Measurements from ENCODE around the gene RPH3AL.
"Not testable (repeated sequence)": the region's sequence is repeated elsewhere in the genome, so short reads cannot be mapped to it uniquely, and the experiment has no call there.

The RPH3AL gene

DNA sequence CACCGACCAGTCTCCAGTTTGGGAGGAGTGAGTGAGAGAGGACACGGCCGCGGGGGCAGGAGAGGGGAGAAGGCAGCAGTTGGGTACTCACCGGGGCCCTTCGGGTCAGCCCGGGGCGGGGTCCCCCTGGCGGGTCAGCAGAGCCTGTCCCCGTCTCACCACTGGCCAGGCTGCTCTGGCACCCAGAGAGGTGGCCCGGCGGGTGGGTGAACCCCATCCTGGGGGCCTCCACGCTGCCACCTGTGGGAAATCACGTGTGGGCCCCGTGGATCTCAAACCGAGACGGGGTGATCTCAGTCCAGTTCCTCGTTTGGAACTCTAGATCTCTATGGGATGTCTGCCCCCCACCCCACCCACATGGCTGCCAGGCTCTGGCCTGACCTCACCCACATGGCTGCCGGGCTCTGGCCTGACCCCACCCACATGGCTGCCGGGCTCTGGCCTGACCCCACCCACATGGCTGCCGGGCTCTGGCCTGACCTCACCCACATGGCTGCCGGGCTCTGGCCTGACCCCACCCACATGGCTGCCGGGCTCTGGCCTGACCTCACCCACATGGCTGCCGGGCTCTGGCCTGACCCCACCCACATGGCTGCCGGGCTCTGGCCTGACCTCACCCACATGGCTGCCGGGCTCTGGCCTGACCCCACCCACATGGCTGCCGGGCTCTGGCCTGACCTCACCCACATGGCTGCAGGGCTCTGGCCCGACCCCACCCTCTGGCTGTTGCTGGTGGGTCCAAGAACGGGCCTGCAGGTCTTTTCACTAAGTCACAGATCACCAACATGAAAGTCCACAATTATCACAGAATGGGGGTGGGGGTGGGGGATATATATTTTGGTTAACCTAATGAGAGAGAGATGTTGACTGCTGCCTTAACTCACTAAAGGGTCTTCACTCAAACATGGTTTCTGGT, 136.8 kb downstream of the RPH3AL start:
- DNase-seq, result not testable (repeated sequence)

DNA sequence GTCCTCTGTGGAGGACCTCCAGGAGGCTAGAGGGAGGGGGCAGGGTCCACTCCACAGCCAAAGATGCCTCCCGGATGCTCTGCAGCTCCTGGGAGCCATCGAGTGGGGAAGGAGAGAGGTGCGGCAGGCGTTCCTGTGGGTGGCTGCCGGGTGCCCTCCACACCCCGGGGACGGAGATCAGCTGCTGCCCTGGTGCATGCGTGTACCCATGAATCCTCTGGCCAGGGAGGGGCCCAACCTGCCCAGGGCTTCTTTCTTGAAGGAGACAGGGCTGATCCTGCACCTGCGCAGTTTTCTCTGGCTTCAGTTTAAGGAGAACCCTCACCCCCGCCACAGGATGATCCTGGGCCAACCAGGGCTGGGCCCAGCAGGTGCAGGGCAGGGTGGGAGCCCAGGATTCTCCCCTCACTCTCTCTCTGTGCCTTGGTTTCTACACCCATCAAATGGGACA, 137.7 kb downstream of the RPH3AL start:
- DNase-seq, result no peak

DNA sequence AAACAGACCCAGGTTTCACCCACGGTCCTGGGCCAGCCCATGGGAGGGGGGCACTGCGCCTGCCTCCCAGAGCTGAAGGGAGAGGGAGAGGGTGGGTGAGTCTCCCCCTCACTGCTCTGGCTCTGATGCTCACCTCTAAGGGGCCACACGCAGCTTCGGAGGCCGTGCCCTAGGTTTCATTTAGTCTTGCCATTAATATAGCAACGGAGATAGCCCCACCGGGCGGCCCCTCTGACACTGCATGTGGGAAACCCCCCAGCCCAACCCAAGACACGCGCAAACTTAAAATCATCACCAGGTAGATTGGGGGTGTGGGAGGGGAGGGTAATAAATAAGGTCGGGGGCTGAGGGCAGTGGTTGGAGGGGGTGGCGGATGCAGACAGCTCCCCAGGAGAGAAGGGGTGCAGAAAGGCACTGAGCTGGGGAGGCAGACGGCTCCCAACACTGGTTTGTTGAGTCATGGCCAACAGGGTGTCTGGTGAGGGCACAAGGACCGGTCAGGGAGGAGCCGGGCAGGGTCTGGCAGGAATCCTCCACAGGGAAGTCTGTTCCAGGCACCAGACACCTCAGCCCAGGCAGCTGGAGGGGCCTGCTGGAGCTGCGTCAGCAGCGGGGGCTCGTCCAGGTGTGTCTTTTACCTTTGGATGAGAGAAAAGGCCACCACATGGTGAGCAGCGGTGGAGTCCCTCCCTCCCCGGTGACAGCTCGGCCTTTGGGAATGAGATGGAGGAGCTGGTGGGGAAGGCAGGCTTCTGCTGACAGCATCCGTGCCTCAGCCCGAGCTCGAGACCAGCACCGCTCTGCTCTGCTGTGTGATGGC, 139.1 kb downstream of the RPH3AL start:
- no peak for DNase-seq

DNA sequence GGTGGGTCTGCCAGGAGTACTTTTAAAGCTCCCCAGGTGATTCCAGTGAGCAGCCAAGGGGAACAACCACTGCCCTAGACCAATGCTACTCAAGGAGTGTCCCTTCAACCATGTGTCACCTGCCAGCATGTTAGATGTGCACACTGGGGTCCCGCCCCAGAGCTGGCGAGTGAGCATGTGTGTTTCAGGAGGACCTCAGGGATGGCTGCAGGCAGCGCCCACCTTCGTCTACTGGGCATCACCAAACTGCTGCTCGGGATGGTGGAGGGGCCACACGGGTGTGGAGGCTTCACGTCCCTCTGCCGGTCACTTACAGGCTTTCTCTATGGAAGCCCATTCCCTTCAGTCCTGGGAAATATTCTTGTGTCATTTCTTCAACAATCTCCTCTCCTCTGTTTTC, 142.2 kb downstream of the RPH3AL start:
- DNase-seq, result no peak

DNA sequence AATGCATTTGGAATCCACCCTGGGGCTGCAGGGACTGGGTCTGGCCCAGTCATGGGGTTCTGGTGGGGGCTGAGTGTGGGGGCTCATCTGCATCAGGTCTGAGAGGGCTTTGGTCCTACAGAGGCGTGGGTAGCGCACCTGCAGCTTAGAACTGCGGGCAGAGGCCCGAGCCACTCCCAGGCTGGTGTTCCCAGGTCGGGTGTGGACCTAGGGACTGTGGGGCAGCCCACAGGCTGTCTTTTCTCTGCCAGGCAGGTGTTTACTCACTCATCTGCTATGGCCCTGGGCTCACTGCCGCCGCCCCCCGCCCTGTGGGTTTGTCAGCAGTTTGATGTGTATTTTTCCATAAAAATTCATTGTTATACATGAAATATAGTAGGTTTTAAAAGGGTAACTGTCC, 144.2 kb downstream of the RPH3AL start:
- no peak for DNase-seq

DNA sequence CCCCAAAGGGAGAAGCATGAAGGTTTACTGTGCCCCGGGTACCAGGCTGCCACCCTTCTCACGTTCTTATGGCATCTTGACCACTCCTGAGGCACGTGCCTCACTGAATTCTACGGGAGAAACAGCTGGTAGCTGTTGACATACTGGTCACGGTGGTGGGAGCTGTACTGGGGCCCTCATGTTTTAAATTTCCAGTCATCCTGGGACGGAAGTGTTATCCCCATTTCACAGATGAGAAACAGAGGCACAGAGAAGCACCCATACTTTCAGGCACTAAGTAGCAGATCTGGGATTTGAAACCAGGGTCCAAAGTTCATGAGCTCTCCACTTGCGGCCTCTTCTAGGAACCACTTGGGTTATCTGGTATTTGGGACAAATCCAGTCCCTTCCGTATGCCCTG, 144.8 kb downstream of the RPH3AL start:
- no peak for DNase-seq

DNA sequence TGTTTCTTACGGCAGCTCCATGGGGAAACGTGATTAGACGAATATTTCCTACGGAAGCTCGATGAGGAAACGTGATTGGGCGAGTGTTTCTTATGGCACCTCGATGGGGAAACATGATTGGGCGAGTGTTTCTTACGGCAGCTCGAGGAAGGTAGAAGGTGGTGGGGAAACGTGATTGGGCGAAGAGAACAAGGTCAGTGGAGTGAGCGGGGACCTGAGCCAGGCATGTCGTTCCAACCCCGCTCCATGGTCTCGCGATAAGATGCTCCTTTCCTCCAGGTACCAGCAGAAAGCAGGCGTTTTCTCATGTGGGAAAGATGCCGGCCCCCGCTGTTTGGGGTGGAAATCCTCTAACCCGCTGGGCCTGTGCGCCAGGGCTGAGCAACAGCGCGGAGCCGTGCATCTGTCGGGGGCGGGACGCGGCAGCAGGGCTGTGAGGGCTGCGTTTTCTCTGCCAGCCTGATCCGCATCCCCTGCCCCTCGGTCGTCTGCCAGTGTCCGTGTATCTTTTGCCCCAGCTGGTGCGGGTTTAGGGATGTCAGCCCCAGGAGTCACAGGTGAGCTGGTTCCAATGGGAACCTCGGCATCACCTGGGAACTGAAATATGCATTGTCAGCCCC, 145.6 kb downstream of the RPH3AL start:
- DNase-seq, result no peak

DNA sequence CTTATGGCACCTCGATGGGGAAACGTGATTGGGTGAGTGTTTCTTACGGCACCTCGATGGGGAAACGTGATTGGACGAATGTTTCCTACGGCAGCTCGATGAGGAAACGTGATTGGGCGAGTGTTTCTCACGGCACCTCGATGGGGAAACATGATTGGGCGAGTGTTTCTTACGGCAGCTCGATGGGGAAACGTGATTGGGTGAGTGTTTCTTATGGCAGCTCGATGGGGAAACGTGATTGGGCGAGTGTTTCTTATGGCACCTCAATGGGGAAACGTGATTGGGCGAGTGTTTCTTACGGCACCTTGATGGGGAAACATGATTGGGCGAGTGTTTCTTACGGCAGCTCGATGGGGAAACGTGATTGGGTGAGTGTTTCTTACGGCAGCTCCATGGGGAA, 146.1 kb downstream of the RPH3AL start:
- not testable (repeated sequence) for DNase-seq

DNA sequence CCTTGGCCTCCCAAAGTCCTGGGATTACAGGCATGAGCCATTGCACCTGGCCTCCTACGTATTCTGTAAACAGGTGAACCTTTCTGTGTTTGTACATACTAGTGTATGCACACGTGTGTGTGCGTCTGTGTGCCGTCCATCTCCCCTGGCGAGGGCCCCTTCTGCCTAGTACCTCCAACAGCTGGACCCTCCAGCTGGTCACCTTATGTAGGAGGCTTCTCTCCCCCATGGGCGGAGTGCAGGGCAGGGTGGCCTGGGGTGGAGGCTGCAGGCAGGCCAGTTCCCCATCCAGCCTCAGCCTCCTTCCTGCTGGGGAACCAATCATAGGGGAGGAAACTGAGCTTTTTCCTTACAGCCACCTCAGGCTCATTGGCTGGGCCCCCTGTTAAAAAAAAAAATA, 146.8 kb downstream of the RPH3AL start:
- DNase-seq, result no peak

DNA sequence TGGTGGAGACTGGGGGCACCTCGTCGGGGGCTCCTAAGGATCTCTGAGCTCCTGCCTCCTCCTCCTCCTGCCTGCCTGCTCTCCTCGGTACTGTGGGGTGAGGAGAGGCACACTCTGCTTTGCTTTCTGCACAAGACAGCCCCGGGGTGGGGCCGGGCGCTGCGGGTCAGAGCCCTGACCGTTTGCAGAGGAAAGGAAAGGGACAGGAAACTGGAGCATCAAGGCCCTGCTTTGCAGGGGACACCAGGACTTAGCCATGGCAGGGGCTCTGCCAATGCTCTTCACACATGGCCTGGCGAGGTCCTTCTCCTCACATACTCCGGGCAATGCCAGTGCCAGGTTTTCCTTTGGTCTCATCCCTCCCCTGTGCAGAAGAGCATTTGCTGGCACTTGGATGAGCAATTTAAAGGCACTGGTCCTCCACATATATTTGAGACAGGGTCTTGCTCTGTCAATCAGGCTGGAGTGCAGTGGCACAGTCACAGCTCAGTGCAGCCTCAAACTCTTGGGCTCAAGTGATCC, 147.4 kb downstream of the RPH3AL start:
- no peak for DNase-seq

DNA sequence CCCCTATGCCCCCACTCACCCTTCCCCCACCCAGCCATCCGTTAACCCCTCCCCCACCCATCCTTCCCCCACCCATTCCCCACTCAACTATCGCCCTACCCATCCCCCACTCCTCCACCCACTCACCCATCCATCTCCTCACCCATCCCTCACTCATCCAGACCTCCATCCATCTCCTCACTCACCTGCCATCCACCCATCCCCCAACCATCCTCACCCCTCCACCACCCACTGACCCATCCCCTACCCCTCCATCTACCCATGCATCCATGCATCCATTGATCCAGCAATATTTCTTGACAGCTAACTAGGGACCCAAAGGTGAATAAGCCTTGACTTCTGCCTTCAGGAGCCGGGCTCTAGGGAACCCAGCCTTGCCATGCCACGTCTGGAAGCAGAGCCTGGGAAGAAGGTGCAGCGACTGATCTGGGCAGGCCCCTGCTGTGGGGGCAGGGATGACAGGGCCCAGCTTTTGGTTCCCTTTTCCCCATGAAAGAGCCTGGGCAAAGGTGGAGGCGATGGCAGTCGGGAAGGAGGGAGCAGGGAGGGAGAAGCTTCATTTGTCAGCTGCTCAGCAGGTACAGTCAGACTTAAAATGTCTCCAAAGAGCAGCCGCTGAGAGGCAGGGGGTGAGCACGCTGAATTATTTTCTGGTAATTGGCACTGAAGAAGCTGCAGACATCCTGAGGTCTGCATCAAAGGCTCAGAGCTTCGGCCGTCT, 148.0 kb downstream of the RPH3AL start:
- DNase-seq, result no peak

DNA sequence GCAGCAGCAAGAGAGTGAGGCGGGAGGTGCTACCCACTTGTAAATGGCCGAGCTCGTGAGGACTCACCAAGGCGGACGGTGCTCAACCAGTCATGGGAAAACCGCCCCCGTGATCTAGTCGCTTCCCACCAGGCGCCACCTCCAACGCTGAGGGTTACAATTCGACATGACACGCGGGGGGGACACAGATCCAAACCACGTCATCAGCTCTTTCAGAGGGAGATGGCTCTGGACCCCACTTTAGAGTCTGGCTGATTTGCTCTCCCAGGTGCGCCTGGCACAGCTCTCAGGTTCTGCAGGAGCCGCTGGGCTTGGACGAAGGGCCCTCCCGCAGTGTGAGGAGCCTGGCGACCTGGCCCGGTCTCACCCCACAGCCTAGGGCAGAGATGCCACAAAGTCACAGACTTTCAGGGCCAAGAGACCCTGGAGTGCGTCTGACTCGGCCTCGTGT, 150.1 kb downstream of the RPH3AL start:
- no peak for DNase-seq

DNA sequence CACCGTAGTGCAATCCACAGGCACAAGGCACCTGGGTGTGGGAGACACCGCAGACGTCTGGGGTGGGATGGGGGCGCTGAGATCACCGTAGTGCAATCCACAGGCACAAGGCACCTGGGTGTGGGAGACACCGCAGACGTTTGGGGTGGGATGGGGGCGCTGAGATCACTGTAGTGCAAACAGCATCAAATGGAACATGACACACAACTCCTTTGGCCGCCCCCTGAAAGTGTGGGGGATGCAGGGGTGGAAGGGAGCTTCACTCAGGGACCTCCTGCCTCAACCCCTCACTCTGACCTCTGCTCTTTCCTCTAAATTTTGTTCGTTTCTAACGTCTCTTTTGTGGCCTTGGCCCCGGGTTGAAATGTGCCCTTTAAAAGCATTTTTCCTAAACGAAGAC, 150.9 kb downstream of the RPH3AL start:
- not testable (repeated sequence) for DNase-seq

DNA sequence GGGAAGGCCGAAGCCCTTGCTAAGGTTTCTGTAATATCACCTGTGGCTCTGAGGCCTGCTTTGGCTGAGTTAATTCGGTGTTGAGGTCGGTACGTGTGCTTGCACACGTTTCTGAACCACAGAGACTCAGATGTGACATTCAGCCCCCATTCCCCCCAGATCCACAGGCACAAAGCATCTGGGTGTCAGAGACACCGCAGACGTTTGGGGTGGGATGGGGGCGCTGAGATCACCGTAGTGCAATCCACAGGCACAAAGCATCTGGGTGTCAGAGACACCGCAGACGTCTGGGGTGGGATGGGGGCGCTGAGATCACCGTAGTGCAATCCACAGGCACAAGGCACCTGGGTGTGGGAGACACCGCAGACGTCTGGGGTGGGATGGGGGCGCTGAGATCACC, 151.3 kb downstream of the RPH3AL start:
- not testable (repeated sequence) for DNase-seq

DNA sequence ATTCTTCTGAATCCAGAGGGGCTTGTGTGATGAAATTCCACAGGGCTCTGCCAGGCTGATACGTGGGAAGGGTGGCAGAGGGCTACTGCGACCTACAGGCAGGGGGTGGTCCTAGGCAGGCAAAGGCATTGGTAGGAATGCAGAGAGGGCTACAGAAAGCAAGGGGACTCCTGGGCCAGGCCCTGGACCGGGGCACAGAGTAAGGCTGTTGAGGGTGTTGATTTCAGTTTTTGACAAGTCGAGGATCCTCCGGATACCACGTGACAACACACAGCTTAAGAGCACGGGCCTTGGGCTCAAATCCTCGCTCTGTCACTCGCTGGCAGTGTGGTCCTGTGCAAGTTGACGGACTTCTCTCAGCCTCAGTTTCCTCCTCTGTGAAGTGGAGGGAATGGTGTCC, 152.0 kb downstream of the RPH3AL start:
- no peak for DNase-seq

DNA sequence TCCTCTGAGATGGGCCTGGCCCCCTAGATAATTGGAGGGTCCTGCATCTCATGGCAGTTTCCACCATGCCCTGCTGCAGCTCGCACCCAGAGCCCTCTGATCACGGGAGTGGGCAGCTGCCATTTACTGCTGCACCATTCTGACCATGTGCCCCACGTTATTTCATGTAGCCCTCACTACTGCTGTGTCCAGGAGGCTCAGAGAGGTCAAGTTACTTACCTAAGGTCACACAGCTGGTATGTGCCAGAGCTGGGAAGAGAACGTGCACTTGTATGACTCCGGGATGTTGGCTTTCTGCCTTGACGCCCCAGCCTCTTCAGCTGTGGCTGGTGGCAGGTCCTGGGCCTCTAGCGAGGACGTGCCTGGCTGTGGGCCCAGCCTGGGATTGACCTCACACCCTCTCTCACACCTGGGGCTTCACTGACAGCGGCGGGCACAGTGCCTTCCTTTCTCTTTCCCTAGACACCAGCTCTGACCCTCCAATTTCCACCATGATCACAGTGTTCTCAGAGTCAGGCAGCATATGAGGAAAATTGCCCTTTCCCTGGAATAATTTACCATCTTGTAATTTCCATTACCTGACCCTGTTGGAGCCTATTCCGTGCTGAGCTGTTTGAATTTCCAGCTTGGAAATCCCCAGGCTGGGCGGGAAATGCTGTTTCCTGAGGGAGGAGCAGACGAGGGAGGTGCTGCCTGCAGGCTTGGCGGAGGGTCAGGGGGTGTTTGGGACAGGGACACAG, 152.6 kb downstream of the RPH3AL start:
- DNase-seq, result no peak

DNA sequence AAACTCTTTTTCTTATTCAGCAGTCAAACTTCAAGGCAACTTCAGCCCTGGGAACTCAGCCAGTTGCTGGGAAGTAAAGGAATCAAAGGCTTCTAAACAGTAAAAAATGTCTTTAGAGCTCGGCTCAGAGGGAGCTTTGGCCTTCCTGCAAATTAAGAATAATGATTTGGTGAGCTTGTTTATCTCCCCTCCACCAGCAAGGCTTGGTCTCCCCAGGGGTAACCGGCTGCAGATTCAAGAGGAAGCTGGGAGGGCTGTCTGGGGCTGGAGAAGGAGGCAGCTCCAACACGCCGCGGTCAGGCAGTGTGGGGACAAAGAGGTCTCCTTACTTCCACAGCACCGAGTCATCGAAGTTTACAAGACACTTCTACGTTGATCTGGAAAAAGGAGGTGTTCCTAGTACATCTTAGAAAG, 153.4 kb downstream of the RPH3AL start:
- peak; percentile 5 for DNase-seq

DNA sequence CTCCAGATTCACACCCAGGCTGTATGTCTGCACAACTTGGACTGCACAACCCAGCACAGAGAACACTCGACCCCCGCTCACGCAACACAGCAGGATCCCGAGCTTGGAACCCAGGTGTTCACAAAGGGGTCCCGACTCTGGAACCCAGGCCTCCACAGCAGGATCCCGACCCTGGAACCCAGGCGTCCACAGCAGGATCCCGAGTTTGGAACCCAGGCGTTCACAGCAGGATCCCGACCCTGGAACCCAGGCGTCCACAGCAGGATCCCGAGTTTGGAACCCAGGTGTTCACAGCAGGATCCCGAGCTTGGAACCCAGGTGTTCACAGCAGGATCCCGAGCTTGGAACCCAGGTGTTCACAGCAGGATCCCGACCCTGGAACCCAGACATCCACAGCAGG, 154.4 kb downstream of the RPH3AL start:
- not testable (repeated sequence) for DNase-seq

DNA sequence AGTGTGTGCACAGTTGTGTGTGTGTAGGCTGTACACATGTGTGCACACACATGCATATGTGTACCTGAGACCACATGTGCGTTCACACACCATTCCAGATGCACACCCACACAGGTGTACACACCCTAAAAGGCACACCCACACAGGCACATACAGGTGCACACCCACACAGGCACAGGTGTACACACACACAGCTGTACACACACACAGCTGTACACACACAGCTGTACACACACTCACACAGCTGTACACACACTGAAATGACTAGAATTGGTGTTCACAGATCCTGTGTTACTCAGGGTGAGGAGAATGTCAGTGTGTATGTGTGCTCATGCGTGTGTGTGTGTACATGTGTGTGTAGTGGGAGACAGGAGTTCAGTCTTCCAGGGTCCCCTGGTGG, 155.3 kb downstream of the RPH3AL start:
- DNase-seq, result no peak

DNA sequence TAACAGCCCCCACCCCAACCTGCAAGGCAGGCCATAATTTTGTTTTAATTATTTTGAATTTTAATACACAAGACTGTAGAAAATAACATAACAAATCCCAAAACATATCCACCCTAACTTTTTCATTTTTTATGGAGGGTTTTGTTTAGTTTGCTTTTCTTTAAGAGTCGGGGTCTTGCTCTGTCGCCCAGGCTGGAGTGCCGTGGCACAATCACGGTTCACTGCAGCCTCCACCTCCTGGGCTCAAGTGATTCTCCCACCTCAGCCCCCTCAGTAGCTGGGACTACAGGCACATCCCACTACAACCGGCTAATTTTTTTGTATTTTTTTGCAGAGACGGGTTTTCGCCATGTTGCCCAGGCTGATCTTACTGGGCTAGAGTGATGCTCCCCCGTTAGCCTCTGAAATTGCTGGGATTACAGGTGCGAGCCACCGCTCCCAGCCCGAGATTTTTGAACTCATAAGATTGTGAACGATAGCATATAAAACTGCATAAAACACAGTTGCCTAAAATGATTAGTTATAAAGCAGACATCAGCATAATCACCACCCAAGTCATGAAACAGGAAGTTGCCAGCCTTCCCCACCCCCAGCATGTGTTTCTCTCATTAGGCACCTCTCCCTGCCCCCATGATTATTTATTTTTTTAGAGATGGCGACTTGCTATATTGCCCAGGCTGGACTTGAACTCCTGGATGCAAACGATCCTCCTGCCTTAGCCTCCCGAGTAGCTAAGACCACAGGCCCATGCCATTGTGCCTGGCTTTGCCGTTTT, 157.6 kb downstream of the RPH3AL start:
- no peak for DNase-seq
